Neural cell (in vitro differentiated cells): Measurements from ENCODE around the gene ACTA2. TPM values are rescaled to one million over a fixed set of nuclear protein-coding genes. Genes with fewer than 3 reads are reported as not detected.

ENCODE experiments used
- H2AFZ ChIP-seq: fragments of 200-600, 300-800 bp; sonication (generic), shearing (Covaris generic); 2 replicates; pipeline ENCODE4 v1.6.0; 2014; ENCODE audit warnings: low read depth, mild to moderate bottlenecking, antibody characterized with exemption, low read length, moderate library complexity
- H3F3A ChIP-seq: fragments of 200-600 bp; shearing (Covaris generic); 2 replicates; pipeline ENCODE4 v1.6.1; 2016; ENCODE audit warnings: mild to moderate bottlenecking, moderate library complexity, mixed read lengths, antibody characterized with exemption, low read length; ENCODE audit not compliant: insufficient read depth, poor library complexity, severe bottlenecking
- H3K27ac ChIP-seq: fragments of 200-600, 300-800 bp; sonication (generic), shearing (Covaris generic); 2 replicates; pipeline ENCODE4 v1.5.1; 2014; ENCODE audit warnings: mild to moderate bottlenecking, low read length, moderate library complexity
- H3K27me3 ChIP-seq: fragments of 300-800, 200-600 bp; sonication (generic), shearing (Covaris generic); 2 replicates; pipeline ENCODE4 v1.6.0; 2014; ENCODE audit warnings: mild to moderate bottlenecking, low read depth, low read length, moderate library complexity; ENCODE audit not compliant: insufficient read depth
- H3K36me3 ChIP-seq: fragments of 300-800, 200-600 bp; sonication (generic), shearing (Covaris generic); 2 replicates; pipeline ENCODE4 v1.5.1; 2014; ENCODE audit warnings: mild to moderate bottlenecking, antibody characterized with exemption, low read length, moderate library complexity; ENCODE audit not compliant: insufficient read depth
- H3K4me2 ChIP-seq: fragments of 300-800, 200-600 bp; sonication (generic), shearing (Covaris generic); 2 replicates; pipeline ENCODE4 v1.6.0; 2014; ENCODE audit warnings: mild to moderate bottlenecking, low read length
- H3K4me3 ChIP-seq: fragments of 300-800, 200-600 bp; sonication (generic), shearing (Covaris generic); 2 replicates; pipeline ENCODE4 v1.5.1; 2014; ENCODE audit warnings: mild to moderate bottlenecking, low read length, moderate library complexity
- H3K79me2 ChIP-seq: fragments of 200-600 bp; shearing (Covaris generic); replicated peaks from 2 replicates; pipeline ENCODE4 v1.6.0; 2014; ENCODE audit warnings: mild to moderate bottlenecking, low read length, moderate library complexity; ENCODE audit not compliant: insufficient read depth
- H3K9ac ChIP-seq: fragments of 300-800, 200-600 bp; sonication (generic), shearing (Covaris generic); 2 replicates; pipeline ENCODE4 v1.6.1; 2016; ENCODE audit warnings: mild to moderate bottlenecking, low read length, mixed read lengths
- H3K9me2 ChIP-seq: fragments of 200-600 bp; shearing (Covaris generic); 2 replicates; pipeline ENCODE4 v1.6.1; 2016; ENCODE audit warnings: mild to moderate bottlenecking, low read length, mixed read lengths; ENCODE audit not compliant: insufficient read depth
- H3K9me3 ChIP-seq: fragments of 200-600, 300-800 bp; sonication (generic), shearing (Covaris generic); 2 replicates; pipeline ENCODE4 v1.6.1; 2016; ENCODE audit warnings: mild to moderate bottlenecking, mixed run types, low read length, moderate library complexity, mixed read lengths
- H4K20me1 ChIP-seq: fragments of 200-600 bp; shearing (Covaris generic); 2 replicates; pipeline ENCODE4 v1.6.1; 2016; ENCODE audit warnings: mild to moderate bottlenecking, mixed run types; ENCODE audit not compliant: insufficient read depth
- EP300 ChIP-seq: fragments of 450-650 bp; conservative IDR thresholded peaks from 2 replicates; pipeline ENCODE4 v1.6.1; 2014; ENCODE audit warnings: antibody characterized with exemption, mild to moderate bottlenecking, moderate library complexity; ENCODE audit not compliant: poor library complexity, severe bottlenecking
- EZH2 ChIP-seq: fragments of 200-600, 300-800 bp; shearing (Covaris generic), sonication (generic); IDR thresholded peaks from 2 replicates; pipeline ENCODE4 v1.6.1; 2014; ENCODE audit warnings: antibody characterized with exemption, low read length, borderline replicate concordance, mild to moderate bottlenecking; ENCODE audit not compliant: insufficient read depth, poor library complexity, severe bottlenecking
- MXI1 ChIP-seq: fragments of 450-650 bp; conservative IDR thresholded peaks from 2 replicates; pipeline ENCODE4 v1.6.1; 2014; ENCODE audit warnings: antibody characterized with exemption, mild to moderate bottlenecking; ENCODE audit not compliant: poor library complexity, severe bottlenecking
- POLR2AphosphoS5 ChIP-seq: IDR thresholded peaks from 2 replicates; pipeline ENCODE4 v1.6.1; 2012
- RAD21 ChIP-seq: fragments of 450-650 bp; conservative IDR thresholded peaks from 2 replicates; pipeline ENCODE4 v1.6.1; 2014; ENCODE audit warnings: antibody characterized with exemption, mild to moderate bottlenecking, moderate library complexity
- SMC3 ChIP-seq: fragments of 450-650 bp; conservative IDR thresholded peaks from 2 replicates; pipeline ENCODE4 v1.6.1; 2014; ENCODE audit warnings: antibody characterized with exemption, mild to moderate bottlenecking, moderate library complexity; ENCODE audit not compliant: poor library complexity
- TAF1 ChIP-seq: IDR thresholded peaks from 2 replicates; pipeline ENCODE4 v1.6.1; 2012; ENCODE audit warnings: low read depth
- polyA plus RNA-seq: library from polyadenylated mRNA; depleted of rRNA; stranded (reverse); fragments of >200 nt; gene quantifications from 2 replicates; pipeline ENCODE4 v1.2.3, GENCODE V29; 2014
- TF ChIP-seq, protein P1 (sequence below): IDR thresholded peaks from 2 replicates; pipeline ENCODE4 v1.6.1; 2012; ENCODE audit warnings: borderline replicate concordance
- TF ChIP-seq, protein P2 (sequence below): fragments of 450-650 bp; IDR thresholded peaks from 2 replicates; pipeline ENCODE4 v1.5.1; 2014; ENCODE audit warnings: antibody characterized with exemption, mild to moderate bottlenecking, moderate library complexity; ENCODE audit not compliant: poor library complexity, severe bottlenecking

Gene ACTA2
- polyA plus RNA-seq, 1 donor from 2014 or later: 0.53 TPM

DNA sequence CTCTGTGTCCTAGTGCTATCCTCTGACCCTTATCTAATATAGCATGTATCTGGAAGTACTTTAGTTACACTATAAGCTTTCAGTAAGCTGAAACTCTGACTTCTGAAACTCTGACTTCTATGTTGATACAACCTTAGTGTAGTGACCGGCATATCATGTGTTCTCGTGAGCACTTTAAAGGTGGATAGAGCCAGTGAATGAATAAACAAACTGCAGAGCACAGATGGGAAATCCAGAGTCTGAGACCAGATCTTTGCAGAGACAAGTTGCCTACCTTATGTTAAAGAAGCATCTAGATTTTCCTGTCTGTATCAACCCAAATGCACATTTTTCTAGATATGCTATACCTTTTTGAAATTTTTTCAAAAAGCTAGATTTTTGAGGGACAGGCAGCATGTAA is 3.5 kb downstream of the ACTA2 start:
- no peak overlapping the region for H3K9ac ChIP-seq
- TF ChIP-seq, protein P1, sequence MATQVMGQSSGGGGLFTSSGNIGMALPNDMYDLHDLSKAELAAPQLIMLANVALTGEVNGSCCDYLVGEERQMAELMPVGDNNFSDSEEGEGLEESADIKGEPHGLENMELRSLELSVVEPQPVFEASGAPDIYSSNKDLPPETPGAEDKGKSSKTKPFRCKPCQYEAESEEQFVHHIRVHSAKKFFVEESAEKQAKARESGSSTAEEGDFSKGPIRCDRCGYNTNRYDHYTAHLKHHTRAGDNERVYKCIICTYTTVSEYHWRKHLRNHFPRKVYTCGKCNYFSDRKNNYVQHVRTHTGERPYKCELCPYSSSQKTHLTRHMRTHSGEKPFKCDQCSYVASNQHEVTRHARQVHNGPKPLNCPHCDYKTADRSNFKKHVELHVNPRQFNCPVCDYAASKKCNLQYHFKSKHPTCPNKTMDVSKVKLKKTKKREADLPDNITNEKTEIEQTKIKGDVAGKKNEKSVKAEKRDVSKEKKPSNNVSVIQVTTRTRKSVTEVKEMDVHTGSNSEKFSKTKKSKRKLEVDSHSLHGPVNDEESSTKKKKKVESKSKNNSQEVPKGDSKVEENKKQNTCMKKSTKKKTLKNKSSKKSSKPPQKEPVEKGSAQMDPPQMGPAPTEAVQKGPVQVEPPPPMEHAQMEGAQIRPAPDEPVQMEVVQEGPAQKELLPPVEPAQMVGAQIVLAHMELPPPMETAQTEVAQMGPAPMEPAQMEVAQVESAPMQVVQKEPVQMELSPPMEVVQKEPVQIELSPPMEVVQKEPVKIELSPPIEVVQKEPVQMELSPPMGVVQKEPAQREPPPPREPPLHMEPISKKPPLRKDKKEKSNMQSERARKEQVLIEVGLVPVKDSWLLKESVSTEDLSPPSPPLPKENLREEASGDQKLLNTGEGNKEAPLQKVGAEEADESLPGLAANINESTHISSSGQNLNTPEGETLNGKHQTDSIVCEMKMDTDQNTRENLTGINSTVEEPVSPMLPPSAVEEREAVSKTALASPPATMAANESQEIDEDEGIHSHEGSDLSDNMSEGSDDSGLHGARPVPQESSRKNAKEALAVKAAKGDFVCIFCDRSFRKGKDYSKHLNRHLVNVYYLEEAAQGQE: no peak
- TF ChIP-seq EP300 (no peak), TAF1 (no peak), MXI1 (no peak), POLR2AphosphoS5 (no peak), EZH2 (no peak), RAD21 (no peak)
- no peak overlapping the region for H2AFZ ChIP-seq
- no peak overlapping the region for H3K4me3 ChIP-seq
- H3K36me3 ChIP-seq: no peaks in the 10 kb centered on the region
- H3K27ac ChIP-seq: no peak overlapping the region
- no peaks in the 10 kb centered on the region for H3K9me3 ChIP-seq
- H4K20me1 ChIP-seq: no peaks in the 10 kb centered on the region
- H3K79me2 ChIP-seq: no peaks in the 10 kb centered on the region
- H3F3A ChIP-seq: no peaks in the 10 kb centered on the region
- no peaks in the 10 kb centered on the region for H3K27me3 ChIP-seq
- no peak overlapping the region for H3K4me2 ChIP-seq
- H3K9me2 ChIP-seq: no peaks in the 10 kb centered on the region

DNA sequence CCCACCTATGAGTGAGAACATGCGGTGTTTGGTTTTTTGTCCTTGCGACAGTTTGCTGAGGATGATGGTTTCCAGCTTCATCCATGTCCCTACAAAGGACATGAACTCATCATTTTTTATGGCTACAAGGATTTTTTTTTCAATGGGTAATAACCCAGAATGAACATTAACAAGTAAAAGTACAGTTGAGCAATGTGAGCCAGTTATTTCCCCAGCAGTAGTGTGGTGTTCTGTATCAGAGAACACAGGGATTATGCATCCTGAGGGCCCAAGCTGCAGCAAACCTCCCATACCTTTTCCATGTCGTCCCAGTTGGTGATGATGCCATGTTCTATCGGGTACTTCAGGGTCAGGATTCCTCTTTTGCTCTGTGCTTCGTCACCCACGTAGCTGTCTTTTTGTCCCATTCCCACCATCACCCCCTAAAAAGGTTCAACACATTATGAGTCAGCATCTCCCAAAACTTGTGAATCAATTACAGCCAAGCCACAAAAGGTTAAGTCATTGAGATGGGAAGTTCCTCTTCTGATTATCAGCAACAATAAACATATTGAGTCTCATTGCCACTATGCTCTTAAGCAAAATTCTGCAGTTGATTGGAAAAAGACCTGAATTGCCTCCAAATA is 5.5 kb downstream of the ACTA2 start:
- Histone ChIP-seq H4K20me1 (no peaks in the 10 kb centered on the region), H3K27me3 (no peaks in the 10 kb centered on the region), H3K27ac (no peak overlapping the region), H3K9me3 (no peaks in the 10 kb centered on the region), H3K4me2 (no peak overlapping the region), H3K4me3 (no peak overlapping the region), H3K9ac (no peak overlapping the region), H3F3A (no peaks in the 10 kb centered on the region), H3K79me2 (no peaks in the 10 kb centered on the region), H2AFZ (no peak overlapping the region), H3K9me2 (no peaks in the 10 kb centered on the region), H3K36me3 (no peaks in the 10 kb centered on the region)
- no peak for TF ChIP-seq SMC3
- TF ChIP-seq EP300: no peak
- TF ChIP-seq RAD21: no peak
- TF ChIP-seq TAF1: no peak

DNA sequence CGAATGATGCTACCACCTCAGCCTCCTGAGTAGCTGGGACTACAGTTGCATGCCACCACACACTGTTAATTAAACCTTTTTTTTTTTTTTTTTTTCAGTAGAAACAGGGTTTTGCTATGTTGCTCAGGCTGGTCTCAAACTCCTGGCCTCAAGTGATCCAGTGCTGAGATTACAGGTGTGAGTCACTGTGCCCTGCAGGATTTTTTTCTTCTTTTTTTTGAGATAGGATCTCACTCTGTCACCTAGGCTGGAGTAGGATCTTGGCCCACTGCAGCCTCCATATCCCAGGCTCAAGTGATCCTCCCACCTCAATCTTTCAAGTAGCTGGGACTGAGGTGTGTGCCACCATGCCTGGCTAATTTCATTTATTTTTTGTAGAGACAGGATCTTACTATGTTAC is 6.4 kb downstream of the ACTA2 start:
- no peaks in the 10 kb centered on the region for H3K36me3 ChIP-seq
- no peaks in the 10 kb centered on the region for H3K79me2 ChIP-seq
- H3K9me3 ChIP-seq: no peaks in the 10 kb centered on the region
- no peaks in the 10 kb centered on the region for H3F3A ChIP-seq
- H3K9me2 ChIP-seq: no peaks in the 10 kb centered on the region
- no peaks in the 10 kb centered on the region for H3K27me3 ChIP-seq
- no peaks in the 10 kb centered on the region for H4K20me1 ChIP-seq
- H3K4me2 ChIP-seq: no peak overlapping the region
- TF ChIP-seq EZH2: no peak
- TF ChIP-seq TAF1: no peak
- TF ChIP-seq, protein P1: no peak
- no peak for TF ChIP-seq POLR2AphosphoS5
- TF ChIP-seq RAD21: no peak
- TF ChIP-seq EP300: no peak
- TF ChIP-seq MXI1: no peak
- no peak for TF ChIP-seq SMC3
- TF ChIP-seq, protein P2, sequence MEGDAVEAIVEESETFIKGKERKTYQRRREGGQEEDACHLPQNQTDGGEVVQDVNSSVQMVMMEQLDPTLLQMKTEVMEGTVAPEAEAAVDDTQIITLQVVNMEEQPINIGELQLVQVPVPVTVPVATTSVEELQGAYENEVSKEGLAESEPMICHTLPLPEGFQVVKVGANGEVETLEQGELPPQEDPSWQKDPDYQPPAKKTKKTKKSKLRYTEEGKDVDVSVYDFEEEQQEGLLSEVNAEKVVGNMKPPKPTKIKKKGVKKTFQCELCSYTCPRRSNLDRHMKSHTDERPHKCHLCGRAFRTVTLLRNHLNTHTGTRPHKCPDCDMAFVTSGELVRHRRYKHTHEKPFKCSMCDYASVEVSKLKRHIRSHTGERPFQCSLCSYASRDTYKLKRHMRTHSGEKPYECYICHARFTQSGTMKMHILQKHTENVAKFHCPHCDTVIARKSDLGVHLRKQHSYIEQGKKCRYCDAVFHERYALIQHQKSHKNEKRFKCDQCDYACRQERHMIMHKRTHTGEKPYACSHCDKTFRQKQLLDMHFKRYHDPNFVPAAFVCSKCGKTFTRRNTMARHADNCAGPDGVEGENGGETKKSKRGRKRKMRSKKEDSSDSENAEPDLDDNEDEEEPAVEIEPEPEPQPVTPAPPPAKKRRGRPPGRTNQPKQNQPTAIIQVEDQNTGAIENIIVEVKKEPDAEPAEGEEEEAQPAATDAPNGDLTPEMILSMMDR: no peak
- no peak overlapping the region for H3K4me3 ChIP-seq
- no peak overlapping the region for H3K27ac ChIP-seq
- H2AFZ ChIP-seq: no peak overlapping the region
- no peak overlapping the region for H3K9ac ChIP-seq
